ENCODE data around the gene CEACAM1.
"Not testable (repeated sequence)": the region's sequence is repeated elsewhere in the genome, so short reads cannot be mapped to it uniquely, and the experiment has no call there.

CEACAM1 gene

DNA sequence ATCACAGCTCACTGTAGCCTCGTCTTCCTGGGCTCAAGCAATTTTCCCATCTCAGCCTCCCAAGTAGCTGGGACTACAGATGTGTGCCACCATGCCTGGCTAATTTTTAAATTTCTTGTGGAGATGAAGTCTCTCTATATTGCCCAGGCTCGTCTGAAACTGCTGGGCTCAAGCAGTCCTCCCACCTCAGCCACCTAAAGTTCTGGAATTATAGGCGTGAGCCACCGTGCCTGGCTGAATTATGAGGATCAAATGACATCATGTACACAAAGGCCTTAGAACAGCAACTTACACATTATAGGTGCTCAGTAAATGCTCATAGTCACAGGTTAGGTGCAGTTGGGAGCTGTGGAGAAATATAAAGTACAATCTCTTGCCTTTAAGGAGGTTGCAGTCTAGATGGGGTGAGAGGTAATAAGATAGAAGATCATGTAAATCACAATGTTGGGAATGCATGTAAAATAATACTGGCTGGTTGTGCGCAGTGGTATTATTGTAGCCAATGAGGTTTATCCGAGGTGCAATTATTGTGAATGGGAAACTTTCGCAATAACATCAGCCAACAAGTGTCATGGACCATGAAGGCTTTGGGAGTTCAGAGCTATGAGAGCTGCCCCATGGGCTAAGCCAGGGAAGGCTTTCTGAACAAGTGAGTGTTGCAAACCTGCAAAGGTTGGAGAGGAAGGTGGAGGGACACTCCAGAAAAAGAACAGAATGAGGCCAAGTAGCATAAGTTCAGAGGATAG, 55.7 kb downstream of the CEACAM1 start:
- DNase-seq, result no peak

- no peak for DNase-seq
Measured at GRCh38 chr19:42471554-42472249, 56.6 kb downstream of the CEACAM1 start.

DNA sequence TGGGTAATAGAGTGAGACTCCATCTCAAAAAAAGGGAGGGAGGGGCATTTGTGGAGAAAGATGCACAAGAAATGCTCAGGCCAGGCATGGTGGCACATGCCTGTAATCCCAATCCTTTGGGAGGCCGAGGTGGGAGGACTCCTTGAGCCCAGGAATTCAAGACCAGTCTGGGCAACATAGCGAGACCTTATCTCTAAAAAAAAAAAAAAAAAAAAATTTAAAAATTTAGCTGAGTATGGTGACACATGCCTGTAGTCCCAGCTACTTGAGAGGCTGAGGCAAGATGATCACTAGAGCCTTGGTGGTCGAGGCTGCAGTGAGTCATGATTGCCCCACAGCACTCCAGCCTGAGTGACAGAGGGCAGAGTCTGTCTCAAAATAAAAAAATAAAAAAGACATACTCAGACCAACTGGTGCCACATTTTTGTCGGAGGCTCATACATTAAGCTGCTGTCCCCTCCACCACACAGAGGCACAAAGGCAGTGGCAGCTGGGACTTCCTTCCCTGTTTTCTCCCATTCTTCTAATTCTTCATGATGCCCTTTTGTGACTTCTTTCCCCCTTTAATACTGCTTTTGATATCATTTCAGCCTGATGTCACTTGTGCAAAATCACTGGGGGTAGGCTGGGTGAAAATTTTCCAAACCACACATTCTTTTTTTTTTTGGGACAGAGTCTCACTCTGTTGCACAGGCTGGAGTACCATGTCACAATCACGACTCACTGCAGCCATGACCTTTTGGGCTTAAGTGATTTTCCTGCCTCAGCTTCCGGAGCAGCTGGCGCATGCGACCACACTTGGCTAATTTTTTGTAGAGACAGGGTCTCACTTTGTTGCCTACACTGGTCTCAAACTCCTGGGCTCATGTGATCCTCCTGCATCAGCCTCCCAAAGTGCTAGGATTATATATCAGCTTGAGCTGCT, 58.7 kb downstream of the CEACAM1 start:
- DNase-seq, result peak; percentile 27 to 49 (median 30)

DNA sequence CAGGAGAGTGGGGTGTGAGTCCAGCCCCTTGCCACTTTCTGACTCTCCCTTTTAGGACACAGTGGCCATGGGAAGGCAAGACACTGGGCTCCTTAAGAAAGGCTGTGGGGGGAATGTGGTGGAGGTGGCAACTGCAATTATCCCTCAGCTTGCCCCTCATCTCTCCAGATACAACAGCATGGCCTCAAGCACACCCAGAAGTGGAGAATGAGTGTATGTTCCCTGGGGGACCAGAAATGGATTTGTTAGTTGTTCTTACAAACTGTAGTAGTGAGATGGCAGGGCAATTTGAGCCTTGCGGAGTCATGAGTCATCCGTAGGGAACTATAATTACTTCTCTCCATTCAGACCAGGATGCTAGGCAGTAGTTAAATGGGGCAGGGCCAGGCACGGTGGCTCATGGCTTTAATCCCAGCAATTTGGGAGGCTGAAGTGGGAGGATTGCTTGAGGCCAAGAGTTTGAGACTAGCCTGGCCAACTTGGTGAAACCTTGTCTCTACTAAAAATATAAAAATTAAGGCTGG, 59.9 kb downstream of the CEACAM1 start:
- peak in 2 of 3 donors; percentile 39 to 41 for DNase-seq

GRCh38 chr19:42467183-42467760, 61.0 kb downstream of the CEACAM1 start:
- peak in 2 of 3 donors; percentile 15 to 49 for DNase-seq

GRCh38 chr19:42466521-42467182, 61.6 kb downstream of the CEACAM1 start:
- DNase-seq, result no peak

DNA sequence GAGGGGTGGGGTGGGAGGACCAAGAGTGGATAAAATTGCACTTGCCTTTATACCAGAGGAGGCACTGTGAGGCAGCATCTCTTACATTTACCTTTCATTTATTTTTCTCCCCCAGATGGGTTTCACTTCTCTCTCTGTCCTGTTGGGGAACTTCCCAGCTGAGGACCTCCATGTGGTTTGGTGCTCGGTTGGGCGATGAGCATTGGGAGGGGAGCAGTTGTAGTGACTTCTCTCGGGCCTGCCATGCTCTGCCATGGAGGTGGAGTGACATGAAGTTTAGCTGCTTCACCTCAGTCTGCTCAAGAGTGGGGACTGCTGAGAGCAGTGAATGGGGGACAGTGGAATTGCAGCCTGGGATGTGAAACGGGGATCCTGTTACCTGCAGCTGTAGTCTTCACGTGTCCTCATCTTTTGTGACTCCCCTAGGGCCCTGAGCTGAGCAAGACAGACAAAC, 62.4 kb downstream of the CEACAM1 start:
- DNase-seq, result peak in 1 of 3 donors; percentile 16

- no peak for DNase-seq
Measured at GRCh38 chr19:42461700-42462324, 66.5 kb downstream of the CEACAM1 start.

DNA sequence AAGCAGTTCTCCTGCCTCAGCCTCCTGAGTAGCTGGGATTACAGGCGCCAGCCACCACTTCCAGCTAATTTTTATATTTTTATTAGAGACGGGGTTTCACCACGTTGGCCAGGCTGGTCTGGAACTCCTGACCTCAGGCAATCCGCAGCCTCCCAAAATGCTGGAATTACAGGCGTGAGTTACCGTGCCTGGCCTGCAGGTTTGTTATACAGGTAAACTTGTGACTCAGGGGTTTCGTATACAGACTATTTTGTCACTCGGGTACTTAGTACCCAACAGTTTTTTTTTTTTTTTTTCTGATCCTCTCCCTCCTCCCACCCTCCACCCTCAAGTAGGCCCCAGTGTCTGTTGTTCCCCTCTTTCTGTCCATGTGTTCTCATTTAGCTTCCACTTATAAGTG, 67.0 kb downstream of the CEACAM1 start:
- DNase-seq, result not testable (repeated sequence)

DNA sequence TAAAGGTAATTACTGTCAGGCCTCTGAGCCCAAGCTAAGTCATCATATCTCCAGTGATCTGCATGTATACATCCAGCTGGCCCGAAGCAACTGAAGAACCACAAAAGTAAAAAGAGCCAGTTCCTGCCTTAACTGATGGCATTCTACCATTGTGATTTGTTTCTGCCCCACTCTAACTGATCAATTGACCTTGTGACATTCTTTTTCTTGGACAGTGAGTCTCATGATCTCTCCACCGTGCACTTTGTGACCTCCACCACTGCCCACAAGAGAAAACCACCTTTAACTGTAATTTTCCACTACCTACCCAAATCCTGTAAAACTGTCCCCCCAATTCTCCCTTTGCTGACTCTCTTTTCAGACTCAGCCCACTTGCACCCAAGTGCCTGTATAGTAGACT, 68.4 kb downstream of the CEACAM1 start:
- DNase-seq, result no peak

Measured in suppressor macrophage treated with lipopolysaccharide for 1 hour (primary cell).